ENCODE measurements around the gene ZBTB44.

GRCh38 chr11:130227373-130227772 is 87.3 kb downstream of the ZBTB44 start:
- no peak for TF ChIP-seq CTCF (IDR thresholded peaks at IDR 0.05)
- no peak for TF ChIP-seq POLR2A (IDR thresholded peaks at IDR 0.05)
